K562 (cell line): Measurements from ENCODE around the gene GLT8D2. TPM values are rescaled to one million over a fixed set of nuclear protein-coding genes. Genes with fewer than 3 reads are reported as not detected.
"Not testable (repeated sequence)": the region's sequence is repeated elsewhere in the genome, so short reads cannot be mapped to it uniquely, and the experiment has no call there.

Source experiments
- ATAC-seq: fragments of 200-7000 bp; cut with Tn5 transposase; 3 replicates; pipeline ENCODE4 v1.9.1; 2020; ENCODE audit warnings: moderate library complexity
- BruUV-seq: library from RNA; stranded (reverse); fragments of 400-500 nt; replicated peaks from 2 replicates; lab custom pipeline; 2021; lab: Mats Ljungman, UMichigan
- CTCF ChIA-PET: fragments of 300-600 bp; formaldehyde crosslinking; extraction: SDS; loops from one replicate; lab custom pipeline; 2021; ENCODE audit warnings: low intra/inter-chr PET ratio; lab: Yijun Ruan, JAX
- POLR2A ChIA-PET: fragments of 300-600, 350-650 bp; sonication (Branson Sonifier 250); formaldehyde crosslinking; extraction: SDS; loops from one replicate; lab custom pipeline; 2021; ENCODE audit warnings: antibody characterized with exemption, inconsistent platforms; lab: Yijun Ruan, JAX
- DNase-seq, 4 experiments: peaks; one replicate each; pipeline versions ENCODE4 v3.0.0 to v3.0.0-alpha.2; 2011 to 2018; ENCODE audit warnings: low spot score in 3 of 4, mixed read lengths in 3 of 4; ENCODE audit errors: extremely low read depth in 1 of 4
- FAIRE-seq: peaks from 2 replicates; lab custom pipeline; 2011; peaks lifted over from hg19 to GRCh38; lab: Jason Lieb, UNC
- H2AFZ ChIP-seq: 2 replicates; pipeline ENCODE4 v1.6.0; 2011; ENCODE audit warnings: low read depth, low read length, control low read depth, inconsistent platforms
- H3K27ac ChIP-seq: fragments of 200-600 bp; 3 replicates; pipeline ENCODE4 v1.8.0; 2011; ENCODE audit warnings: low read depth, mild to moderate bottlenecking, control low read depth, inconsistent platforms, low read length, moderate library complexity, mixed read lengths; ENCODE audit errors: extremely low read depth
- H3K27me3 ChIP-seq, 2 experiments: fragments of 300-600 bp in 1 of 2; 2 replicates in 1 of 2; 3 replicates in 1 of 2; pipeline versions ENCODE4 v1.6.0 to v1.8.0; 2011; ENCODE audit warnings: inconsistent platforms in 2 of 2, low read length in 2 of 2, mild to moderate bottlenecking in 1 of 2, mixed read lengths in 1 of 2, moderate library complexity in 1 of 2; ENCODE audit not compliant: control insufficient read depth in 2 of 2, insufficient read depth in 2 of 2
- H3K36me3 ChIP-seq: fragments of 300-600 bp; 3 replicates; pipeline ENCODE4 v1.8.0; 2011; ENCODE audit warnings: mild to moderate bottlenecking, low read length, inconsistent platforms; ENCODE audit not compliant: control insufficient read depth, insufficient read depth
- H3K4me1 ChIP-seq, 2 experiments: fragments of 200-600 bp in 1 of 2; replicated peaks in 1 of 2; 2 replicates in 1 of 2; 3 replicates in 1 of 2; pipeline versions ENCODE4 v1.5.1 to v1.8.0; 2011; ENCODE audit warnings: inconsistent platforms in 2 of 2, low read length in 2 of 2, mild to moderate bottlenecking in 1 of 2, mixed read lengths in 1 of 2, moderate library complexity in 1 of 2; ENCODE audit not compliant: control insufficient read depth in 2 of 2, insufficient read depth in 2 of 2
- H3K4me2 ChIP-seq: 2 replicates; pipeline ENCODE4 v1.6.1; 2011; ENCODE audit warnings: low read length, control low read depth, inconsistent platforms, mixed read lengths; ENCODE audit not compliant: insufficient read depth
- H3K4me3 ChIP-seq: fragments of 200-600 bp; sonication (generic), shearing (Covaris generic); 2 replicates; pipeline ENCODE4 v1.5.1; 2016; ENCODE audit warnings: control low read depth, inconsistent platforms
- H3K79me2 ChIP-seq: fragments of 200-600 bp; 3 replicates; pipeline ENCODE4 v1.8.0; 2011; ENCODE audit warnings: low read length, inconsistent platforms; ENCODE audit not compliant: control insufficient read depth, insufficient read depth
- H3K9ac ChIP-seq, 2 experiments: 2 replicates each; pipeline versions ENCODE4 v1.6.0 to v1.6.1; 2011; ENCODE audit warnings: low read depth in 2 of 2, low read length in 2 of 2, control low read depth in 1 of 2, inconsistent platforms in 1 of 2, mild to moderate bottlenecking in 1 of 2, mixed read lengths in 1 of 2; ENCODE audit not compliant: insufficient read depth in 1 of 2
- H3K9me1 ChIP-seq: one replicate; pipeline ENCODE4 v1.6.0; 2011; ENCODE audit warnings: inconsistent platforms, mild to moderate bottlenecking, low read length, moderate library complexity; ENCODE audit not compliant: control insufficient read depth, insufficient read depth
- H3K9me3 ChIP-seq: replicated peaks from 2 replicates; pipeline ENCODE4 v1.5.1; 2011; ENCODE audit warnings: low read depth, low read length, inconsistent platforms; ENCODE audit not compliant: control insufficient read depth, insufficient read depth
- H4K20me1 ChIP-seq: replicated peaks from 2 replicates; pipeline ENCODE4 v1.6.1; 2011; ENCODE audit warnings: low read length, inconsistent platforms, mixed read lengths; ENCODE audit not compliant: control insufficient read depth, insufficient read depth
- HNRNPLL ChIP-seq: fragments of 200-400 bp; formaldehyde crosslinking; IDR thresholded peaks from 2 replicates; pipeline ENCODE4 v1.6.1; 2017; ENCODE audit warnings: low read length, low read depth, mild to moderate bottlenecking; ENCODE audit not compliant: poor library complexity, severe bottlenecking
- NR1H2 ChIP-seq: sonication (generic); formaldehyde crosslinking; IDR thresholded peaks from 2 replicates; pipeline ENCODE4 v1.4.0; 2020; ENCODE audit warnings: mild to moderate bottlenecking, missing genetic modification reagents
- TFAM ChIP-seq: fragments of 250-450 bp; sonication (Bioruptor Pico); conservative IDR thresholded peaks from 2 replicates; pipeline ENCODE4 v1.5.0; 2021; ENCODE audit warnings: mild to moderate bottlenecking, moderate library complexity
- ZBTB11 ChIP-seq, 3 experiments: fragments of 200-800 bp in 1 of 3; fragments of 250-450 bp in 1 of 3; fragments of 450-650 bp in 1 of 3; sonication (Bioruptor Pico) in 1 of 3; sonication (Bioruptor generic) in 1 of 3; formaldehyde crosslinking in 1 of 3; IDR thresholded peaks; 2 replicates each; pipeline versions ENCODE4 v1.6.1 to v1.8.0; 2016 to 2022; ENCODE audit warnings: mild to moderate bottlenecking in 2 of 3, missing genetic modification characterization in 2 of 3, missing compliant biosample characterization in 1 of 3, moderate library complexity in 1 of 3
- ZNF512 ChIP-seq: IDR thresholded peaks from 2 replicates; pipeline ENCODE4 v1.6.1; 2016; ENCODE audit warnings: missing genetic modification characterization, missing compliant biosample characterization
- WGBS: fragments of 100-300 bp; shearing (Covaris generic); methylation state at CpG from one replicate; pipeline ENCODE4 v1.1.6; 2016; ENCODE audit warnings: low coverage, mixed read lengths; ENCODE audit not compliant: insufficient coverage; ENCODE audit errors: missing lambda C conversion rate; 5-methylcytosine and 5-hydroxymethylcytosine counted together
- in situ Hi-C: fragments of 300-500 bp; cut with MboI; formaldehyde crosslinking; loops from 4 replicates; pipeline ENCODE4 v1.15.0; 2018; ENCODE audit warnings: inconsistent platforms, mixed read lengths
- intact Hi-C: fragments of 100-400 bp; cut with micrococcal nuclease; formaldehyde crosslinking; loops from 2 replicates; pipeline ENCODE4 v1.14.2; 2022
- polyA plus RNA-seq, 8 experiments: library from polyadenylated mRNA; depleted of rRNA in 4 of 8; stranded (reverse) in 5 of 8; unstranded in 3 of 8; fragments of >200 nt; fragmentation: Nextera tagmentation in 2 of 8; fragmentation: Illumina TruSeq in 1 of 8; extraction: Ambion mirVana in 2 of 8; extraction: Trizol in 1 of 8; gene quantifications; 2 replicates each; pipeline versions ENCODE4 v1.2.1 to v1.2.3, GENCODE V29; 2011 to 2014; ENCODE audit warnings: inconsistent platforms in 1 of 8, missing spikeins in 1 of 8
- total RNA-seq, 7 experiments: library from RNA; depleted of rRNA in 6 of 7; stranded (reverse); fragments of >200 nt in 6 of 7; fragmentation: Illumina TruSeq in 2 of 7; extraction: Trizol in 2 of 7; gene quantifications; 2 replicates each; pipeline versions ENCODE4 v1.2.1 to v1.2.3, GENCODE V29; 2011 to 2021; ENCODE audit warnings: low replicate concordance in 1 of 7

GLT8D2 gene
- total and polyA plus RNA-seq, 9 of the 15 experiments (the other 6 are each of a cell fraction or from before 2014, with no cell fraction given): 0.18 to 0.27 (median 0.18) TPM; not detected in 6

GRCh38 chr12:104021862-104022261 lies 28.1 kb downstream of the GLT8D2 start:
- BruUV-seq, H3K4me1 ChIP-seq, POLR2A ChIA-PET, DNase-seq, H3K27ac ChIP-seq, H3K9me3 ChIP-seq, FAIRE-seq, H3K79me2 ChIP-seq, H3K9me1 ChIP-seq, H2AFZ ChIP-seq, ATAC-seq, H3K36me3 ChIP-seq, intact Hi-C loops, CTCF ChIA-PET, in situ Hi-C loops, H3K4me3 ChIP-seq, H4K20me1 ChIP-seq, H3K4me2 ChIP-seq, H3K9ac ChIP-seq: not testable (repeated sequence)
- WGBS: 0% methylated on average over 1 of the region's 1 CpG
- TF ChIP-seq ZNF512 (tag): peak; percentile 90
- H3K27me3 ChIP-seq: peaks cover 8 to 12% of the 10 kb centered on the region in 2 experiments; a peak in 4 of 5 replicates

- no peaks in the 10 kb centered on the region for H3K36me3 ChIP-seq
- H3K4me1 ChIP-seq: peaks cover 0 to 12% of the 10 kb centered on the region in 2 experiments; a peak in 3 of 5 replicates
- intact Hi-C loops: no loop called here
- no peaks in the 10 kb centered on the region for H4K20me1 ChIP-seq
- no peaks in the 10 kb centered on the region; the same call in 1 of the 2 replicates for H3K9me3 ChIP-seq
- BruUV-seq: no TSS peak
- peak overlapping the region; percentile 55; the same call in 1 of the 2 replicates for H2AFZ ChIP-seq
- POLR2A ChIA-PET: interaction anchor here (0.8 kb wide), 1 partner anchor 36 kb away, joined by 3 read pairs; no protein-coding TSS in a partner anchor
- CTCF ChIA-PET: no interaction called here
- no peaks in the 10 kb centered on the region for H3K9me1 ChIP-seq
- H3K27me3 ChIP-seq: no peaks in the 10 kb centered on the region
- no peak for DNase-seq
- no peak overlapping the region for H3K9ac ChIP-seq
- 63% methylated on average over 4 of the region's 4 CpGs for WGBS
- in situ Hi-C loops: no loop called here
- no peak overlapping the region for H3K4me2 ChIP-seq
- H3K4me3 ChIP-seq: no peak overlapping the region
- no peak for ATAC-seq
- FAIRE-seq: peak; percentile 35
- H3K79me2 ChIP-seq: no peaks in the 10 kb centered on the region
- no peak overlapping the region for H3K27ac ChIP-seq
- no peak for TF ChIP-seq TFAM (CRISPR knock-in tag)
- no peak for TF ChIP-seq NR1H2 (CRISPR knock-in tag)
- TF ChIP-seq HNRNPLL: no peak
- TF ChIP-seq ZBTB11 (CRISPR knock-in tag; IDR thresholded peaks at IDR 0.05): no peak
These were observed 37.7 kb downstream of the GLT8D2 start for GRCh38 chr12:104012331-104012730.
